Measurements from ENCODE around the gene TNRC6C.

TNRC6C gene

GRCh38 chr17:78020717-78021108, 62.2 kb downstream of the TNRC6C start:
- TF ChIP-seq CTCF (conservative IDR thresholded peaks at IDR 0.05): no peak
- H3K27ac ChIP-seq: no peak overlapping the region

- H3K27ac ChIP-seq: no peak overlapping the region
- TF ChIP-seq CTCF (conservative IDR thresholded peaks at IDR 0.05): no peak
Measured at GRCh38 chr17:78022425-78022824, 63.9 kb downstream of the TNRC6C start.

GRCh38 chr17:78023042-78023441, 64.5 kb downstream of the TNRC6C start:
- no peak overlapping the region for H3K27ac ChIP-seq
- TF ChIP-seq CTCF (conservative IDR thresholded peaks at IDR 0.05): no peak

- H3K27ac ChIP-seq: no peak overlapping the region
Measured at GRCh38 chr17:78026381-78026780, 67.9 kb downstream of the TNRC6C start.

GRCh38 chr17:78027121-78027520, 68.6 kb downstream of the TNRC6C start:
- H3K27ac ChIP-seq: no peak overlapping the region
- TF ChIP-seq CTCF (conservative IDR thresholded peaks at IDR 0.05): no peak

More at GRCh38 chr17:78026381-78026780, 67.9 kb downstream of the TNRC6C start:
- no peak for TF ChIP-seq CTCF (conservative IDR thresholded peaks at IDR 0.05)

GRCh38 chr17:78029697-78030096, 71.2 kb downstream of the TNRC6C start:
- no peak for TF ChIP-seq CTCF (conservative IDR thresholded peaks at IDR 0.05)
- H3K27ac ChIP-seq: no peak overlapping the region

- no peak for TF ChIP-seq CTCF (conservative IDR thresholded peaks at IDR 0.05)
- no peak overlapping the region for H3K27ac ChIP-seq
Measured at GRCh38 chr17:78031435-78031834, 72.9 kb downstream of the TNRC6C start.

GRCh38 chr17:78032166-78032565, 73.7 kb downstream of the TNRC6C start:
- H3K27ac ChIP-seq: no peak overlapping the region
- TF ChIP-seq CTCF (conservative IDR thresholded peaks at IDR 0.05): no peak
